DMS114 treated with DMSO at 0.1 percent for 48 hours (cell line): Measurements from ENCODE around the gene ZNF273.
"Not testable (repeated sequence)": the region's sequence is repeated elsewhere in the genome, so short reads cannot be mapped to it uniquely, and the experiment has no call there.

ENCODE experiments used
- DNase-seq: peaks from one replicate; lab custom pipeline; 2025; ENCODE audit not compliant: unreplicated experiment; lab: John Stamatoyannopoulos, UW

Gene ZNF273

GRCh38 chr7:64902806-64903721 lies at the start of gene ZNF273:
ZNF273 (plus strand) TSS chr7:64903273; CDS start chr7:64903318, 45 bp downstream.
- DNase-seq = peak; percentile 84

GRCh38 chr7:64853679-64854078 lies 49.4 kb upstream of the ZNF273 start:
- DNase-seq = no peak

GRCh38 chr7:64854969-64855368 lies 48.1 kb upstream of the ZNF273 start:
- no peak for DNase-seq

- no peak for DNase-seq
Measured at GRCh38 chr7:64863021-64863420, 40.1 kb upstream of the ZNF273 start.

GRCh38 chr7:64863530-64863929 lies 39.5 kb upstream of the ZNF273 start:
- DNase-seq = not testable (repeated sequence)

- no peak for DNase-seq
Measured at GRCh38 chr7:64863969-64864368, 39.1 kb upstream of the ZNF273 start.

GRCh38 chr7:64867863-64868440 lies 35.1 kb upstream of the ZNF273 start:
- no peak for DNase-seq

GRCh38 chr7:64868499-64868898 lies 34.6 kb upstream of the ZNF273 start:
- no peak for DNase-seq

GRCh38 chr7:64869121-64869725 lies 33.9 kb upstream of the ZNF273 start:
- DNase-seq = no peak

- DNase-seq = no peak
Measured at GRCh38 chr7:64869912-64870562, 33.0 kb upstream of the ZNF273 start.

- DNase-seq = no peak
Measured at GRCh38 chr7:64870656-64871055, 32.4 kb upstream of the ZNF273 start.

- DNase-seq = no peak
Measured at GRCh38 chr7:64871761-64872160, 31.3 kb upstream of the ZNF273 start.

GRCh38 chr7:64872351-64873154 lies 30.5 kb upstream of the ZNF273 start:
- DNase-seq = no peak

GRCh38 chr7:64873155-64873500 lies 29.9 kb upstream of the ZNF273 start:
- DNase-seq = no peak

- no peak for DNase-seq
Measured at GRCh38 chr7:64873517-64873916, 29.6 kb upstream of the ZNF273 start.

- DNase-seq = no peak
Measured at GRCh38 chr7:64874114-64874513, 29.0 kb upstream of the ZNF273 start.

GRCh38 chr7:64874562-64875250 lies 28.4 kb upstream of the ZNF273 start:
- DNase-seq = no peak

GRCh38 chr7:64875258-64875657 lies 27.8 kb upstream of the ZNF273 start:
- DNase-seq = no peak

- no peak for DNase-seq
Measured at GRCh38 chr7:64875658-64876406, 27.2 kb upstream of the ZNF273 start.
